ENCODE data around the gene SLC22A9.
A peak's percentile ranks its signal among the peaks of the same experiment; 100 is the strongest.

The SLC22A9 gene

DNA sequence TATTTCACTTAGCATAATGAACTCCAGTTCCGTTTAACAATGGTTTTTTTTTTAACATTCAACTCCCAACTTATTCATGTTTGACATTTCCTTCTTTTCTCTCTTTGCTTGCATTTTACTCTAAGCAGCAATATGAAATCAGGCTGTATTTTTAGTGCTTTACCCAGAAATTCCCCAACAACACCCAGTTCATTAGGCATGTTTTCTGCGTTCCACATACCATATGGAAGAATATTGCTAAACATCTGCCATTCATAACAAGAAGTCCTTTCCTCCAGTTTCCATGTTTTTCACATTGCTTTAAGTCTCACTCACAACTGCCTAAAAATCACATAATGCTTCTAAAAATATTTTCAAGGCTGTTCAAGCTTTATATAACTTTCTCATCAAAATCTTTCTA lies 75.5 kb downstream of the SLC22A9 start:
- no peak for ATAC-seq

GRCh38 chr11:63445720-63446119 lies 76.1 kb downstream of the SLC22A9 start:
- peak in 1 of 2 donors; percentile 54 for ATAC-seq

DNA sequence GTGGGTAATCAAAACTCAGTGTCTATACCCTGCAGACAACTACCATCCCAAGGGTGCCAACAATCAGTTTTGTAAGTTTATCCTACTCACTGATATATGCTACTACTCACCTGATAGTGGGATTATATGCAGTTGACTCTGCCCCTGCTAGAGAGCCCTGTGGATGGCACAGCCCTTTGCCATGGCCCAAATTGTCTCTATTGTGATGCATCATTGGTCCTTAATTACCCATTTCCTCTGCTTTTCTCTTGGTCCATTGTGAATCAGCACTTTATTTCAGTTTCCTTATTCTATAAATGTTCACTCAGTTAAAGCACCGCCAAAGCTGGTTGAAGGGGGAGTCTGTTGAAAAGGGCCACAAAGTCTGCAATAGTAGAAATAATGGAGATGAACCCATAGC lies 79.1 kb downstream of the SLC22A9 start:
- ATAC-seq = no peak

DNA sequence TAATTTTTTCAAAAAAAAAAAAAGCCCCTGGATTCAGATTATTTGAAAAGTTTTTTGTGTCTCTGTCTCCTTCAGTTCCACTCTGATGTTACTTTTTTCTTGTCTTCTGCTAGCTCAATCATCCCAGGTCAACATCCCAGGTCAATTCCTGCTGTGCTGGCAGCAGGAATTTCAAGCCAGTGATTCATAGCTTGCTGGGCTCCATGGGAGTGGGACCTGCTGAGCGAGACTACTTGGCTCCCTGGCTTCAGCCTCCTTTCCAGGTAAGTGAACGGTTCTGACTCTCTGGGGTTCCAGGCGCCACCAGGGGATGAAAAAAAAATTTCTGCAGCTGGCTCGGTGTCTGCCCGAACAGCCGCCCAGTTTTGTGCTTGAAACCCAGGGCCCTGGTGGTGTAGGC lies 90.0 kb downstream of the SLC22A9 start:
- ATAC-seq = no peak

All from activated CD4-positive, CD25-positive, alpha-beta regulatory T cell treated with anti-CD3 and anti-CD28 coated beads, Interleukin-2, amount 50 U/mL, for 24 hours (primary cell).